OCI-LY1 (cell line): Measurements from ENCODE around the gene CELF3.
"Not testable (repeated sequence)": the region's sequence is repeated elsewhere in the genome, so short reads cannot be mapped to it uniquely, and the experiment has no call there.

Experiments
- EZH2 ChIP-seq: fragments of 200-600 bp; sonication (generic), shearing (Covaris generic); IDR thresholded peaks from 2 replicates; pipeline ENCODE4 v1.8.0; 2017; ENCODE audit warnings: borderline replicate concordance, mixed run types, mild to moderate bottlenecking, antibody characterized with exemption, low read length, moderate library complexity, mixed read lengths
- TF ChIP-seq, protein P1 (sequence below): fragments of 200-600 bp; sonication (generic), shearing (Covaris generic); IDR thresholded peaks from 2 replicates; pipeline ENCODE4 v1.5.1; 2017; ENCODE audit warnings: mild to moderate bottlenecking, antibody characterized with exemption, low read length, moderate library complexity, mixed read lengths

- TF ChIP-seq, protein P1, sequence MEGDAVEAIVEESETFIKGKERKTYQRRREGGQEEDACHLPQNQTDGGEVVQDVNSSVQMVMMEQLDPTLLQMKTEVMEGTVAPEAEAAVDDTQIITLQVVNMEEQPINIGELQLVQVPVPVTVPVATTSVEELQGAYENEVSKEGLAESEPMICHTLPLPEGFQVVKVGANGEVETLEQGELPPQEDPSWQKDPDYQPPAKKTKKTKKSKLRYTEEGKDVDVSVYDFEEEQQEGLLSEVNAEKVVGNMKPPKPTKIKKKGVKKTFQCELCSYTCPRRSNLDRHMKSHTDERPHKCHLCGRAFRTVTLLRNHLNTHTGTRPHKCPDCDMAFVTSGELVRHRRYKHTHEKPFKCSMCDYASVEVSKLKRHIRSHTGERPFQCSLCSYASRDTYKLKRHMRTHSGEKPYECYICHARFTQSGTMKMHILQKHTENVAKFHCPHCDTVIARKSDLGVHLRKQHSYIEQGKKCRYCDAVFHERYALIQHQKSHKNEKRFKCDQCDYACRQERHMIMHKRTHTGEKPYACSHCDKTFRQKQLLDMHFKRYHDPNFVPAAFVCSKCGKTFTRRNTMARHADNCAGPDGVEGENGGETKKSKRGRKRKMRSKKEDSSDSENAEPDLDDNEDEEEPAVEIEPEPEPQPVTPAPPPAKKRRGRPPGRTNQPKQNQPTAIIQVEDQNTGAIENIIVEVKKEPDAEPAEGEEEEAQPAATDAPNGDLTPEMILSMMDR = not testable (repeated sequence)
- not testable (repeated sequence) for TF ChIP-seq EZH2
Observed at GRCh38 chr1:151682901-151683300, 33.7 kb downstream of the CELF3 start.
